ENCODE measurements around the gene PLD4. TPM values are rescaled to one million over a fixed set of nuclear protein-coding genes. Genes with fewer than 3 reads are reported as not detected.
A peak's percentile ranks its signal among the peaks of the same experiment; 100 is the strongest.

The PLD4 gene
- total and polyA plus RNA-seq, 2 donors (not counting 1 experiment from before 2014, with no cell fraction given), result 0.17 TPM; not detected in 1

GRCh38 chr14:104971447-104972240 lies 47.0 kb downstream of the PLD4 start:
- no peak for DNase-seq (ENCODE audit: low read depth in 2 of 2)
- Histone ChIP-seq H4K20me1 (ENCODE audit: control insufficient read depth, extremely low read depth, insufficient read depth, low read length) (no peaks in the 10 kb centered on the region), H3K27me3 (ENCODE audit: control insufficient read depth, insufficient read depth, low read length) (no peaks in the 10 kb centered on the region), H3K4me3 (replicated peaks in 1 of 4; ENCODE audit: control extremely low read depth in 1 of 4, insufficient read depth in 1 of 4, low read depth in 3 of 4, low read length in 4 of 4) (no peak overlapping the region), H3K27ac (ENCODE audit: insufficient read depth, low read length) (peak overlapping the region; percentile 16), H3K79me2 (ENCODE audit: control insufficient read depth, insufficient read depth, low read length) (peaks cover 1% of the 10 kb centered on the region), H2AFZ (ENCODE audit: low read length) (no peak overlapping the region), H3K4me1 (ENCODE audit: control insufficient read depth, extremely low read depth, insufficient read depth, low read length) (peaks cover 43% of the 10 kb centered on the region), H3K9me3 (ENCODE audit: control insufficient read depth, insufficient read depth, low read depth, low read length) (no peaks in the 10 kb centered on the region), H3K4me2 (ENCODE audit: extremely low read depth, insufficient read depth, low read length) (no peak overlapping the region), H3K9ac (ENCODE audit: insufficient read depth, low read length) (no peak overlapping the region), H3K36me3 (ENCODE audit: control insufficient read depth, insufficient read depth, low read length) (no peaks in the 10 kb centered on the region)
- TF ChIP-seq EZH2 (IDR thresholded peaks at IDR 0.05; ENCODE audit: low read length, missing control alignments), result no peak
- TF ChIP-seq, protein P1, sequence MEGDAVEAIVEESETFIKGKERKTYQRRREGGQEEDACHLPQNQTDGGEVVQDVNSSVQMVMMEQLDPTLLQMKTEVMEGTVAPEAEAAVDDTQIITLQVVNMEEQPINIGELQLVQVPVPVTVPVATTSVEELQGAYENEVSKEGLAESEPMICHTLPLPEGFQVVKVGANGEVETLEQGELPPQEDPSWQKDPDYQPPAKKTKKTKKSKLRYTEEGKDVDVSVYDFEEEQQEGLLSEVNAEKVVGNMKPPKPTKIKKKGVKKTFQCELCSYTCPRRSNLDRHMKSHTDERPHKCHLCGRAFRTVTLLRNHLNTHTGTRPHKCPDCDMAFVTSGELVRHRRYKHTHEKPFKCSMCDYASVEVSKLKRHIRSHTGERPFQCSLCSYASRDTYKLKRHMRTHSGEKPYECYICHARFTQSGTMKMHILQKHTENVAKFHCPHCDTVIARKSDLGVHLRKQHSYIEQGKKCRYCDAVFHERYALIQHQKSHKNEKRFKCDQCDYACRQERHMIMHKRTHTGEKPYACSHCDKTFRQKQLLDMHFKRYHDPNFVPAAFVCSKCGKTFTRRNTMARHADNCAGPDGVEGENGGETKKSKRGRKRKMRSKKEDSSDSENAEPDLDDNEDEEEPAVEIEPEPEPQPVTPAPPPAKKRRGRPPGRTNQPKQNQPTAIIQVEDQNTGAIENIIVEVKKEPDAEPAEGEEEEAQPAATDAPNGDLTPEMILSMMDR (conservative IDR thresholded peaks at IDR 0.05 in 1 of 2, IDR thresholded peaks at IDR 0.05 in 1 of 2; ENCODE audit: low read depth in 1 of 2, low read length in 2 of 2), result no peak

GRCh38 chr14:104972301-104973134 lies 47.8 kb downstream of the PLD4 start:
- TF ChIP-seq, protein P1 (conservative IDR thresholded peaks at IDR 0.05 in 1 of 2, IDR thresholded peaks at IDR 0.05 in 1 of 2; ENCODE audit: low read depth in 1 of 2, low read length in 2 of 2), result no peak
- no peak for TF ChIP-seq EZH2 (IDR thresholded peaks at IDR 0.05; ENCODE audit: low read length, missing control alignments)
- Histone ChIP-seq H3K36me3 (ENCODE audit: control insufficient read depth, insufficient read depth, low read length) (no peaks in the 10 kb centered on the region), H3K9me3 (ENCODE audit: control insufficient read depth, insufficient read depth, low read depth, low read length) (no peaks in the 10 kb centered on the region), H3K27me3 (ENCODE audit: control insufficient read depth, insufficient read depth, low read length) (no peaks in the 10 kb centered on the region), H2AFZ (ENCODE audit: low read length) (no peak overlapping the region), H3K79me2 (ENCODE audit: control insufficient read depth, insufficient read depth, low read length) (peaks cover 1% of the 10 kb centered on the region), H3K27ac (ENCODE audit: insufficient read depth, low read length) (peak overlapping the region; percentile 92), H3K9ac (ENCODE audit: insufficient read depth, low read length) (no peak overlapping the region), H4K20me1 (ENCODE audit: control insufficient read depth, extremely low read depth, insufficient read depth, low read length) (no peaks in the 10 kb centered on the region), H3K4me1 (ENCODE audit: control insufficient read depth, extremely low read depth, insufficient read depth, low read length) (peaks cover 46% of the 10 kb centered on the region), H3K4me3 (replicated peaks in 1 of 4; ENCODE audit: control extremely low read depth in 1 of 4, insufficient read depth in 1 of 4, low read depth in 3 of 4, low read length in 4 of 4) (no peak overlapping the region), H3K4me2 (ENCODE audit: extremely low read depth, insufficient read depth, low read length) (peak overlapping the region; percentile 45)
- peak; percentile 57 to 59 for DNase-seq (ENCODE audit: low read depth in 2 of 2)

DNA sequence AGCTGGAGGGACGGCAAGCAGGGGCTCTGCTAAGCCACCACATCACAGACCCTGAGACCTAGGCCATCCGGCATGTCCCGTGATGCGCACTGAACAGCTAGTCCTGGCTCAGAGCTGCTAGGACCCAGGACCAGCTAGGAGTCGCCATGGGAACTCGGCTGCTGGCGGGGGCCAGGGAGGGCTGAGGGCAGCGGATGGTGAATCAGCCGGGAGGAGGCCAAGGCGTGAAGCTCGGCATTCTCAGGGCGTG lies 48.4 kb downstream of the PLD4 start:
- Histone ChIP-seq H3K4me1 (ENCODE audit: control insufficient read depth, extremely low read depth, insufficient read depth, low read length) (peaks cover 47% of the 10 kb centered on the region), H2AFZ (ENCODE audit: low read length) (no peak overlapping the region), H3K27me3 (ENCODE audit: control insufficient read depth, insufficient read depth, low read length) (no peaks in the 10 kb centered on the region), H3K4me2 (ENCODE audit: extremely low read depth, insufficient read depth, low read length) (peak overlapping the region; percentile 49), H3K79me2 (ENCODE audit: control insufficient read depth, insufficient read depth, low read length) (peaks cover 1% of the 10 kb centered on the region), H3K27ac (ENCODE audit: insufficient read depth, low read length) (peak overlapping the region; percentile 92), H3K9me3 (ENCODE audit: control insufficient read depth, insufficient read depth, low read depth, low read length) (no peaks in the 10 kb centered on the region), H4K20me1 (ENCODE audit: control insufficient read depth, extremely low read depth, insufficient read depth, low read length) (no peaks in the 10 kb centered on the region), H3K36me3 (ENCODE audit: control insufficient read depth, insufficient read depth, low read length) (no peaks in the 10 kb centered on the region), H3K4me3 (replicated peaks in 1 of 4; ENCODE audit: control extremely low read depth in 1 of 4, insufficient read depth in 1 of 4, low read depth in 3 of 4, low read length in 4 of 4) (no peak overlapping the region), H3K9ac (ENCODE audit: insufficient read depth, low read length) (peak overlapping the region; percentile 38)
- DNase-seq (ENCODE audit: low read depth in 2 of 2), result no peak
- TF ChIP-seq, protein P1 (conservative IDR thresholded peaks at IDR 0.05 in 1 of 2, IDR thresholded peaks at IDR 0.05 in 1 of 2; ENCODE audit: low read depth in 1 of 2, low read length in 2 of 2), result no peak

Measured in fibroblast of lung (primary cell).